ENCODE results near the gene C11orf24.

GRCh38 chr11:68261749-68262543, 9.8 kb downstream of the C11orf24 start:
- TF ChIP-seq ZNF532 (CRISPR knock-in tag; IDR thresholded peaks at IDR 0.05; ENCODE audit: borderline replicate concordance) (no peak), CTCF (IDR thresholded peaks at IDR 0.05) (no peak), NR1H2 (CRISPR knock-in tag; IDR thresholded peaks at IDR 0.05) (no peak), PRDM15 (CRISPR knock-in tag; IDR thresholded peaks at IDR 0.05) (no peak), TEAD4 (CRISPR knock-in tag; IDR thresholded peaks at IDR 0.05) (no peak), USF1 (CRISPR knock-in tag; IDR thresholded peaks at IDR 0.05) (no peak), KAT7 (CRISPR knock-in tag; IDR thresholded peaks at IDR 0.05; ENCODE audit: borderline replicate concordance) (no peak), GABPB1 (CRISPR knock-in tag; IDR thresholded peaks at IDR 0.05) (no peak), ZNF121 (CRISPR knock-in tag; IDR thresholded peaks at IDR 0.05) (no peak), NR3C1 (CRISPR knock-in tag; conservative IDR thresholded peaks at IDR 0.05; ENCODE audit: low read depth) (no peak), E2F1 (CRISPR knock-in tag; IDR thresholded peaks at IDR 0.05) (no peak)

Measured in WTC11 (cell line).